Fibroblast of lung (primary cell): Measurements from ENCODE around the gene SDC1. TPM values are rescaled to one million over a fixed set of nuclear protein-coding genes. Genes with fewer than 3 reads are reported as not detected.

Experiments used
- DNase-seq, 2 donors: peaks; one replicate each; pipeline versions ENCODE4 v3.0.0 to v3.0.0-alpha.2; 2010; ENCODE audit warnings: low read depth in 2 of 2
- H2AFZ ChIP-seq: 2 replicates; pipeline ENCODE4 v1.5.1; 2012; ENCODE audit warnings: low read length, control low read depth, inconsistent platforms
- H3K27ac ChIP-seq: 2 replicates; pipeline ENCODE4 v1.5.1; 2011; ENCODE audit warnings: low read length, control low read depth; ENCODE audit not compliant: insufficient read depth
- H3K27me3 ChIP-seq: 2 replicates; pipeline ENCODE4 v1.5.1; 2011; ENCODE audit warnings: mild to moderate bottlenecking, low read length; ENCODE audit not compliant: control insufficient read depth, insufficient read depth
- H3K36me3 ChIP-seq: 2 replicates; pipeline ENCODE4 v1.5.1; 2011; ENCODE audit warnings: low read length; ENCODE audit not compliant: control insufficient read depth, insufficient read depth
- H3K4me1 ChIP-seq: 2 replicates; pipeline ENCODE4 v1.5.1; 2011; ENCODE audit warnings: low read length; ENCODE audit not compliant: control insufficient read depth, insufficient read depth; ENCODE audit errors: extremely low read depth
- H3K4me2 ChIP-seq: 2 replicates; pipeline ENCODE4 v1.5.1; 2011; ENCODE audit warnings: low read length, control low read depth; ENCODE audit not compliant: insufficient read depth; ENCODE audit errors: extremely low read depth
- H3K4me3 ChIP-seq, 4 experiments: fragments of 200-600 bp in 1 of 4; sonication (generic) in 1 of 4; replicated peaks in 1 of 4; 2 replicates each; pipeline ENCODE4 v1.5.1; 2011 to 2016; ENCODE audit warnings: low read length in 4 of 4, low read depth in 3 of 4, mild to moderate bottlenecking in 3 of 4, control low read depth in 2 of 4, inconsistent platforms in 1 of 4, mixed read lengths in 1 of 4; ENCODE audit not compliant: insufficient read depth in 1 of 4; ENCODE audit errors: control extremely low read depth in 1 of 4
- H3K79me2 ChIP-seq: 2 replicates; pipeline ENCODE4 v1.5.1; 2012; ENCODE audit warnings: mild to moderate bottlenecking, low read length, inconsistent platforms; ENCODE audit not compliant: control insufficient read depth, insufficient read depth
- H3K9ac ChIP-seq: 2 replicates; pipeline ENCODE4 v1.5.1; 2011; ENCODE audit warnings: mild to moderate bottlenecking, low read length, control low read depth; ENCODE audit not compliant: insufficient read depth
- H3K9me3 ChIP-seq: 2 replicates; pipeline ENCODE4 v1.5.1; 2012; ENCODE audit warnings: low read depth, low read length; ENCODE audit not compliant: control insufficient read depth, insufficient read depth
- H4K20me1 ChIP-seq: 2 replicates; pipeline ENCODE4 v1.5.1; 2011; ENCODE audit warnings: low read length; ENCODE audit not compliant: control insufficient read depth, insufficient read depth; ENCODE audit errors: extremely low read depth
- EZH2 ChIP-seq: IDR thresholded peaks from 2 replicates; pipeline ENCODE4 v1.5.1; 2012; ENCODE audit warnings: low read length, control low read depth, mild to moderate bottlenecking; ENCODE audit errors: missing control alignments
- polyA plus RNA-seq, 2 donors: library from polyadenylated mRNA; depleted of rRNA in 1 of 2; stranded (reverse) in 1 of 2; unstranded in 1 of 2; fragments of >200 nt; gene quantifications; 2 replicates each; pipeline ENCODE4 v1.2.1, GENCODE V29; 2011 to 2012; ENCODE audit warnings: missing spikeins in 1 of 2
- total RNA-seq: library from RNA; depleted of rRNA; stranded (reverse); fragments of >200 nt; gene quantifications from 2 replicates; pipeline ENCODE4 v1.2.1, GENCODE V29; 2014
- TF ChIP-seq, protein P1 (sequence below), 2 donors: IDR thresholded peaks in 1 of 2; conservative IDR thresholded peaks in 1 of 2; 1 replicate in 1 of 2; 2 replicates in 1 of 2; pipeline ENCODE4 v1.5.1; 2011 to 2012; ENCODE audit warnings: low read length in 2 of 2, control low read depth in 1 of 2, inconsistent platforms in 1 of 2, low read depth in 1 of 2, mild to moderate bottlenecking in 1 of 2

Gene SDC1
- total and polyA plus RNA-seq, 2 donors (not counting 1 experiment from before 2014, with no cell fraction given): 14.6 to 56.8 TPM

DNA sequence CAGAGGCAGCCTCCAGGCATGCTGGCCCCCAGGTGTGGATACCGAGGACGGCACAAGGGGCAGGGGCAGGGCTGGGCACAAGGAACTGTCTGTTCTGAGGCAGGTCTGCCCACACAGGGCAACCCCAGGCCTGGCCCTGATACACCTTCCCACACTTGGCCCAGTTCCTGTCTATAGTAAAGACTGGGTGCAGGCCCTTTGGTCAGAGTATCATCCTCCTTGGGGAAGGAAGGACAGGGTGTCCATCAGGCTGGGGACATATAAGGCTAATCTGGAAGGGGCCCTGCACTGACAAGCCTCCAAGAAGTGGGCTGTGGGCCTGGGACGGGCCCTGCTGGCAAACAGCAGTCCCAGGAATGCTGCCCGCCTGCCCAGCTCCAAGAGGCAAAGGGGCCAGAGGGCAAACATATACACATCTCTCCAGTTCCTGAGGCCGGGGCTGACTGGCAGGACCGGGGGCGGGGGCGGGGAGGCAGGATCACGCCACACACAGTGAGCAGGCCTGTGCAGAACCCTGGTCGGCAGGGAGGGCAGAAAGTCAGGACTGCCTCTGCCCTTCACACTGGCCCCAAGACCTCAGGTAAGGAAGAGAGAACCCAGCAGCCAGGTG, 18.9 kb downstream of the SDC1 start:
- Histone ChIP-seq H3K4me3 (no peak overlapping the region), H2AFZ (no peak overlapping the region), H3K4me1 (no peaks in the 10 kb centered on the region), H3K27me3 (no peaks in the 10 kb centered on the region), H3K27ac (no peak overlapping the region), H3K9me3 (no peaks in the 10 kb centered on the region), H4K20me1 (no peaks in the 10 kb centered on the region), H3K36me3 (no peaks in the 10 kb centered on the region), H3K79me2 (no peaks in the 10 kb centered on the region), H3K9ac (peak overlapping the region; percentile 23), H3K4me2 (no peak overlapping the region)
- DNase-seq: no peak
- no peak for TF ChIP-seq EZH2
- TF ChIP-seq, protein P1, sequence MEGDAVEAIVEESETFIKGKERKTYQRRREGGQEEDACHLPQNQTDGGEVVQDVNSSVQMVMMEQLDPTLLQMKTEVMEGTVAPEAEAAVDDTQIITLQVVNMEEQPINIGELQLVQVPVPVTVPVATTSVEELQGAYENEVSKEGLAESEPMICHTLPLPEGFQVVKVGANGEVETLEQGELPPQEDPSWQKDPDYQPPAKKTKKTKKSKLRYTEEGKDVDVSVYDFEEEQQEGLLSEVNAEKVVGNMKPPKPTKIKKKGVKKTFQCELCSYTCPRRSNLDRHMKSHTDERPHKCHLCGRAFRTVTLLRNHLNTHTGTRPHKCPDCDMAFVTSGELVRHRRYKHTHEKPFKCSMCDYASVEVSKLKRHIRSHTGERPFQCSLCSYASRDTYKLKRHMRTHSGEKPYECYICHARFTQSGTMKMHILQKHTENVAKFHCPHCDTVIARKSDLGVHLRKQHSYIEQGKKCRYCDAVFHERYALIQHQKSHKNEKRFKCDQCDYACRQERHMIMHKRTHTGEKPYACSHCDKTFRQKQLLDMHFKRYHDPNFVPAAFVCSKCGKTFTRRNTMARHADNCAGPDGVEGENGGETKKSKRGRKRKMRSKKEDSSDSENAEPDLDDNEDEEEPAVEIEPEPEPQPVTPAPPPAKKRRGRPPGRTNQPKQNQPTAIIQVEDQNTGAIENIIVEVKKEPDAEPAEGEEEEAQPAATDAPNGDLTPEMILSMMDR (conservative IDR thresholded peaks at IDR 0.05 in 1 of 2, IDR thresholded peaks at IDR 0.05 in 1 of 2; ENCODE audit: low read depth in 1 of 2, low read length in 2 of 2): no peak

DNA sequence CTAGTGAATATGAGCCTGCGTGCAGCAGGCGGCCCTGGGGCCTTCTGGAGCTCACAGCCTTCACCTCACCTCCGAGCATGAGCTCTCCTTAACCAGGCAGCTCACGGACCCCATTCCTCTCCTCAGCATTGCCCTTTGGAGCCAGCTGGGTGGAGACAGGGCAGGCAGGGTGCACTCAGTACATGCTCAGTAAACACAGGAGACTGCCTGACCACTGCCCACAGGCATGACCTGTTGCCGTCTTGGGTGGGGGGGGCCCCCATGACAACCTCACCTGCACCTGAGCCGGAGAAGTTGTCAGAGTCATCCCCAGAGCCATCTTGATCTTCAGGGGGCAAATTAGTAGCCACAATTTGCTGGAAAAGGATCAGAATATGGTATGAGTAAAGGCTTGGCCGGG, 19.9 kb downstream of the SDC1 start:
- H3K79me2 ChIP-seq: no peaks in the 10 kb centered on the region
- DNase-seq: no peak
- H3K4me2 ChIP-seq: no peak overlapping the region
- H3K9ac ChIP-seq: no peak overlapping the region
- no peaks in the 10 kb centered on the region for H3K4me1 ChIP-seq
- no peak overlapping the region for H2AFZ ChIP-seq
- H3K27ac ChIP-seq: no peak overlapping the region
- H3K9me3 ChIP-seq: no peaks in the 10 kb centered on the region
- H3K36me3 ChIP-seq: no peaks in the 10 kb centered on the region
- TF ChIP-seq, protein P1 (conservative IDR thresholded peaks at IDR 0.05 in 1 of 2, IDR thresholded peaks at IDR 0.05 in 1 of 2; ENCODE audit: low read depth in 1 of 2, low read length in 2 of 2): no peak
- no peak for TF ChIP-seq EZH2
- no peaks in the 10 kb centered on the region for H3K27me3 ChIP-seq
- no peak overlapping the region for H3K4me3 ChIP-seq
- no peaks in the 10 kb centered on the region for H4K20me1 ChIP-seq

DNA sequence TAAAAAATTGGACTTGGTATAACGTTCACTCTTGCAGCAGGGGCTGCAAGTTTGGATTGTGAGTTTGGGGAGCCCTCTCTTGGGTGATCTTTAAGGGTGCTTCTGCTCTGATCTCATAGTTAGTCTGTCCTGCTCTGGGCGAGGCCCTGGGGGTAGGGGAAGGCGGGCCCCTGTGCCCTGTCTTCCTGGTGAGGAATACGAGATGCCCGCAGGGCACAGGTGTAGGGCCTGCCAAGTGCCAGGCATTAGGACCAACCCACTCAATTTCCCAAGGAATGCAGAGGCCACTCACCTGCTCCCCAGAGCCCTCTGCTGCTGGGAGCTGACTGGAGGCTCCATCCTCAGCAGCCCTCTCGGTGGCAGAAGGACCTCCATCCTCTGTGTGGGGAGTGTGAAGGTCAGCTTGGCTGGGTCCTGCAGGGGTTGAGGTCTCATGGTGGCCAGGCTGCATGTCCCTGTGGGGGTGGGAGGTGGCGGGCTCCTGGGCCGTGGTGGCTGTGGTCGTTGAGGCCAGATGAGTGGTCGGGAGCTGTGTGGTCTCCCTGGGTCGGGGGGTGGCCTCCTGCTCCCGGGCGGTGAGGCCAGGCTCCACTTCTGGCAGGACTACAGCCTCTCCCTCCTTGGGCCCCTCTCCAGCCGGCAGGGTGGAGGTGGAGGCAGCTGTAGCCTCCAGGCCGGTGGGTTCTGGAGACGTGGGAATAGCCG, 21.3 kb downstream of the SDC1 start:
- Histone ChIP-seq H3K4me1 (no peaks in the 10 kb centered on the region), H3K27ac (no peak overlapping the region), H3K9ac (no peak overlapping the region), H3K9me3 (no peaks in the 10 kb centered on the region), H3K36me3 (no peaks in the 10 kb centered on the region), H3K4me3 (no peak overlapping the region), H4K20me1 (no peaks in the 10 kb centered on the region), H2AFZ (no peak overlapping the region), H3K4me2 (no peak overlapping the region), H3K27me3 (no peaks in the 10 kb centered on the region), H3K79me2 (no peaks in the 10 kb centered on the region)
- TF ChIP-seq, protein P1 (conservative IDR thresholded peaks at IDR 0.05 in 1 of 2, IDR thresholded peaks at IDR 0.05 in 1 of 2; ENCODE audit: low read depth in 1 of 2, low read length in 2 of 2): no peak
- no peak for DNase-seq
